ENCODE measurements around the gene INTS4.

DNA sequence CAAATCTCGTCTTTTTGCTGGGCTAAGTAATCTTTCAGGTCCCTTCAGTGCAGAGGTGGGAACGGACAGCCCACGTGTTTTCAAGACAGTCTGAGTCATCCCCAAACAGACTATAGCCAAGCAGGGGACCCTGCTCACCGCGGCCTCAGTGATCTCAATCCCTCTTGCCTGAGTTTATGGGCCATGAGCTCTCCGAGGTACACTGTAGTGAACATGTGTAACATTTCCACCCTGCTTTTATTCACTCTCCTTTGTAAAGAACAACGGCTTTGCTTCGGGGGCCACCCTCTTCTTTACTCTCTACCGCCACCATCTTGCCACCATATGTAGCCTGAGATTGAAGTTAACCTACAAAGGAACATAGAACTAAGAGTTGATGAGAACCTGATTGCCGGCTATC is 40.2 kb upstream of the INTS4 start:
- TF ChIP-seq, protein P1, sequence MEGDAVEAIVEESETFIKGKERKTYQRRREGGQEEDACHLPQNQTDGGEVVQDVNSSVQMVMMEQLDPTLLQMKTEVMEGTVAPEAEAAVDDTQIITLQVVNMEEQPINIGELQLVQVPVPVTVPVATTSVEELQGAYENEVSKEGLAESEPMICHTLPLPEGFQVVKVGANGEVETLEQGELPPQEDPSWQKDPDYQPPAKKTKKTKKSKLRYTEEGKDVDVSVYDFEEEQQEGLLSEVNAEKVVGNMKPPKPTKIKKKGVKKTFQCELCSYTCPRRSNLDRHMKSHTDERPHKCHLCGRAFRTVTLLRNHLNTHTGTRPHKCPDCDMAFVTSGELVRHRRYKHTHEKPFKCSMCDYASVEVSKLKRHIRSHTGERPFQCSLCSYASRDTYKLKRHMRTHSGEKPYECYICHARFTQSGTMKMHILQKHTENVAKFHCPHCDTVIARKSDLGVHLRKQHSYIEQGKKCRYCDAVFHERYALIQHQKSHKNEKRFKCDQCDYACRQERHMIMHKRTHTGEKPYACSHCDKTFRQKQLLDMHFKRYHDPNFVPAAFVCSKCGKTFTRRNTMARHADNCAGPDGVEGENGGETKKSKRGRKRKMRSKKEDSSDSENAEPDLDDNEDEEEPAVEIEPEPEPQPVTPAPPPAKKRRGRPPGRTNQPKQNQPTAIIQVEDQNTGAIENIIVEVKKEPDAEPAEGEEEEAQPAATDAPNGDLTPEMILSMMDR (IDR thresholded peaks at IDR 0.05; ENCODE audit: borderline replicate concordance, extremely low read depth, low read length, poor library complexity, severe bottlenecking) = peak; percentile 8
- TF ChIP-seq EZH2 (IDR thresholded peaks at IDR 0.05; ENCODE audit: borderline replicate concordance, low read depth, low read length, severe bottlenecking) = no peak

All from DND-41 (cell line).